Glutamatergic neuron (in vitro differentiated cells): ENCODE data around the gene ACOT9. TPM values are rescaled to one million over a fixed set of nuclear protein-coding genes. Genes with fewer than 3 reads are reported as not detected.

Experiments
- DNase-seq: peaks from one replicate; pipeline ENCODE4 v3.0.0; 2022
- H3K27ac Mint-ChIP-seq: one replicate; pipeline ENCODE4 v1.8.0; 2020; ENCODE audit warnings: mild to moderate bottlenecking, mixed read lengths, inconsistent platforms; ENCODE audit not compliant: unreplicated experiment
- H3K27me3 Mint-ChIP-seq: one replicate; pipeline ENCODE4 v1.8.0; 2020; ENCODE audit warnings: mild to moderate bottlenecking, moderate library complexity, mixed read lengths, inconsistent platforms; ENCODE audit not compliant: unreplicated experiment
- H3K36me3 Mint-ChIP-seq: one replicate; pipeline ENCODE4 v1.8.0; 2020; ENCODE audit warnings: mild to moderate bottlenecking, mixed read lengths, inconsistent platforms; ENCODE audit not compliant: unreplicated experiment
- H3K4me1 Mint-ChIP-seq: one replicate; pipeline ENCODE4 v1.8.0; 2020; ENCODE audit warnings: mild to moderate bottlenecking, low read depth, mixed read lengths, inconsistent platforms; ENCODE audit not compliant: unreplicated experiment
- H3K4me3 Mint-ChIP-seq: one replicate; pipeline ENCODE4 v1.8.0; 2020; ENCODE audit warnings: mild to moderate bottlenecking, mixed read lengths, inconsistent platforms; ENCODE audit not compliant: unreplicated experiment
- H3K9me3 Mint-ChIP-seq: one replicate; pipeline ENCODE4 v1.8.0; 2020; ENCODE audit warnings: mild to moderate bottlenecking, moderate library complexity, mixed read lengths, inconsistent platforms; ENCODE audit not compliant: unreplicated experiment
- CTCF ChIP-seq: fragments of 200-600 bp; sonication (generic); IDR thresholded peaks from one replicate; pipeline ENCODE4 v1.5.0; 2021; ENCODE audit not compliant: partially characterized antibody, unreplicated experiment
- total RNA-seq: library from RNA; stranded (reverse); fragmentation: NEBNext Ultra II Directional; extraction: Animal tissue kit (Norgen Biotek cat#: 25700); gene quantifications from one replicate; pipeline ENCODE4 v1.2.1, GENCODE V29; 2021; ENCODE audit not compliant: unreplicated experiment

The ACOT9 gene
- total RNA-seq, 1 donor from 2014 or later, result 20.5 TPM

- no peak for DNase-seq
- no peaks in the 10 kb centered on the region for H3K9me3 Mint-ChIP-seq
- no peak overlapping the region for H3K4me3 Mint-ChIP-seq
- no peak overlapping the region for H3K27ac Mint-ChIP-seq
- TF ChIP-seq CTCF, result no peak
- H3K27me3 Mint-ChIP-seq, result no peaks in the 10 kb centered on the region
- no peaks in the 10 kb centered on the region for H3K36me3 Mint-ChIP-seq
- H3K4me1 Mint-ChIP-seq, result no peaks in the 10 kb centered on the region
Measured at GRCh38 chrX:23729214-23729613, 13.9 kb downstream of the ACOT9 start.

- H3K27ac Mint-ChIP-seq, result no peak overlapping the region
- TF ChIP-seq CTCF, result no peak
- H3K27me3 Mint-ChIP-seq, result no peaks in the 10 kb centered on the region
- H3K36me3 Mint-ChIP-seq, result no peaks in the 10 kb centered on the region
- no peak for DNase-seq
- no peaks in the 10 kb centered on the region for H3K9me3 Mint-ChIP-seq
- H3K4me1 Mint-ChIP-seq, result no peaks in the 10 kb centered on the region
- H3K4me3 Mint-ChIP-seq, result no peak overlapping the region
Measured at GRCh38 chrX:23727206-23727605, 15.9 kb downstream of the ACOT9 start.

- no peaks in the 10 kb centered on the region for H3K36me3 Mint-ChIP-seq
- H3K4me1 Mint-ChIP-seq, result no peaks in the 10 kb centered on the region
- H3K4me3 Mint-ChIP-seq, result no peak overlapping the region
- no peaks in the 10 kb centered on the region for H3K27me3 Mint-ChIP-seq
- no peaks in the 10 kb centered on the region for H3K9me3 Mint-ChIP-seq
- H3K27ac Mint-ChIP-seq, result no peak overlapping the region
- no peak for TF ChIP-seq CTCF
- DNase-seq, result no peak
Measured at GRCh38 chrX:23726191-23726590, 16.9 kb downstream of the ACOT9 start.

- H3K9me3 Mint-ChIP-seq, result no peaks in the 10 kb centered on the region
- H3K27ac Mint-ChIP-seq, result no peak overlapping the region
- no peak overlapping the region for H3K4me3 Mint-ChIP-seq
- H3K4me1 Mint-ChIP-seq, result no peaks in the 10 kb centered on the region
- DNase-seq, result no peak
- no peak for TF ChIP-seq CTCF
- no peaks in the 10 kb centered on the region for H3K36me3 Mint-ChIP-seq
- H3K27me3 Mint-ChIP-seq, result no peaks in the 10 kb centered on the region
Measured at GRCh38 chrX:23720117-23720677, 22.9 kb downstream of the ACOT9 start.

GRCh38 chrX:23705235-23705634 lies 37.8 kb downstream of the ACOT9 start:
- Mint-ChIP-seq H3K36me3 (no peaks in the 10 kb centered on the region), H3K27me3 (no peaks in the 10 kb centered on the region), H3K27ac (no peak overlapping the region)

More at GRCh38 chrX:23705235-23705634, 37.8 kb downstream of the ACOT9 start:
- Mint-ChIP-seq H3K9me3 (no peaks in the 10 kb centered on the region), H3K4me1 (no peaks in the 10 kb centered on the region), H3K4me3 (no peak overlapping the region)
- no peak for DNase-seq
- no peak for TF ChIP-seq CTCF
